PC-3 (cell line): ENCODE results near the gene RBP3.

Source experiments
- EZH2 ChIP-seq: fragments of 300-600 bp; sonication (generic); IDR thresholded peaks from one replicate; pipeline ENCODE4 v1.6.1; 2017; ENCODE audit warnings: antibody characterized with exemption, mild to moderate bottlenecking, low read length; ENCODE audit not compliant: unreplicated experiment
- EZH2phosphoT487 ChIP-seq: fragments of 300-600 bp; sonication (generic); IDR thresholded peaks from 2 replicates; pipeline ENCODE4 v1.6.1; 2018; ENCODE audit warnings: mild to moderate bottlenecking, antibody characterized with exemption, low read length, borderline replicate concordance
- TF ChIP-seq, protein P1 (sequence below): fragments of 300-600 bp; sonication (generic); conservative IDR thresholded peaks from 2 replicates; pipeline ENCODE4 v1.5.1; 2017; ENCODE audit warnings: antibody characterized with exemption, low read depth, mild to moderate bottlenecking, low read length

DNA sequence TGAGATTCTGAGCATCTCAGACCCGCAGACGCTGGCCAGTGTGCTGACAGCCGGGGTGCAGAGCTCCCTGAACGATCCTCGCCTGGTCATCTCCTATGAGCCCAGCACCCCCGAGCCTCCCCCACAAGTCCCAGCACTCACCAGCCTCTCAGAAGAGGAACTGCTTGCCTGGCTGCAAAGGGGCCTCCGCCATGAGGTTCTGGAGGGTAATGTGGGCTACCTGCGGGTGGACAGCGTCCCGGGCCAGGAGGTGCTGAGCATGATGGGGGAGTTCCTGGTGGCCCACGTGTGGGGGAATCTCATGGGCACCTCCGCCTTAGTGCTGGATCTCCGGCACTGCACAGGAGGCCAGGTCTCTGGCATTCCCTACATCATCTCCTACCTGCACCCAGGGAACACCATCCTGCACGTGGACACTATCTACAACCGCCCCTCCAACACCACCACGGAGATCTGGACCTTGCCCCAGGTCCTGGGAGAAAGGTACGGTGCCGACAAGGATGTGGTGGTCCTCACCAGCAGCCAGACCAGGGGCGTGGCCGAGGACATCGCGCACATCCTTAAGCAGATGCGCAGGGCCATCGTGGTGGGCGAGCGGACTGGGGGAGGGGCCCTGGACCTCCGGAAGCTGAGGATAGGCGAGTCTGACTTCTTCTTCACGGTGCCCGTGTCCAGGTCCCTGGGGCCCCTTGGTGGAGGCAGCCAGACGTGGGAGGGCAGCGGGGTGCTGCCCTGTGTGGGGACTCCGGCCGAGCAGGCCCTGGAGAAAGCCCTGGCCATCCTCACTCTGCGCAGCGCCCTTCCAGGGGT lies 703 bp downstream of the RBP3 start:
- TF ChIP-seq, protein P1, sequence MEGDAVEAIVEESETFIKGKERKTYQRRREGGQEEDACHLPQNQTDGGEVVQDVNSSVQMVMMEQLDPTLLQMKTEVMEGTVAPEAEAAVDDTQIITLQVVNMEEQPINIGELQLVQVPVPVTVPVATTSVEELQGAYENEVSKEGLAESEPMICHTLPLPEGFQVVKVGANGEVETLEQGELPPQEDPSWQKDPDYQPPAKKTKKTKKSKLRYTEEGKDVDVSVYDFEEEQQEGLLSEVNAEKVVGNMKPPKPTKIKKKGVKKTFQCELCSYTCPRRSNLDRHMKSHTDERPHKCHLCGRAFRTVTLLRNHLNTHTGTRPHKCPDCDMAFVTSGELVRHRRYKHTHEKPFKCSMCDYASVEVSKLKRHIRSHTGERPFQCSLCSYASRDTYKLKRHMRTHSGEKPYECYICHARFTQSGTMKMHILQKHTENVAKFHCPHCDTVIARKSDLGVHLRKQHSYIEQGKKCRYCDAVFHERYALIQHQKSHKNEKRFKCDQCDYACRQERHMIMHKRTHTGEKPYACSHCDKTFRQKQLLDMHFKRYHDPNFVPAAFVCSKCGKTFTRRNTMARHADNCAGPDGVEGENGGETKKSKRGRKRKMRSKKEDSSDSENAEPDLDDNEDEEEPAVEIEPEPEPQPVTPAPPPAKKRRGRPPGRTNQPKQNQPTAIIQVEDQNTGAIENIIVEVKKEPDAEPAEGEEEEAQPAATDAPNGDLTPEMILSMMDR, result no peak
- TF ChIP-seq EZH2phosphoT487 (no peak), EZH2 (no peak)
